ENCODE measurements around the gene HESX1.

The HESX1 gene

DNA sequence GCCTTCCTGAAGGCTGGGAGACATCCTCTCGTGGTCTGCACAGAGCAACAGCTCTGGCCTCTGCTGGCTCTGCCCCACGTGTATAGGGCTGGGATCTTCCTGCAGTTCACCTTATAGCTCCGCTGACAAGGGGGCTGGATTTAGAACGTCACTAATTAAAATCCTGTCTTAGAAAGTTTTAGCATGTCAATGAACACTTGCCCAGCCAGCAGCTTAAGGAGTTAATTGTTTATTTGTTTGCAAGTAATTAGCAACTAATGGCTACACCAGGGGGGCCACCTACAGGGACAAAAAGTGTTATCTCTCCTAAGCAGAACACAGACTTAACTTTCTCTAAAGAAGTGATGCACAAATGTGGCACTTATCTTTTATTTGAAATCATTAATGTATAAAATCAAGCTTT, at the start of gene HESX1:
TSS of gene HESX1 (minus strand) at position 84 of the 403 bp plus-strand sequence. CDS start at position 24, 60 bp downstream.
- no peak for FAIRE-seq

- no peak for FAIRE-seq
These were observed 45.2 kb upstream of the HESX1 start for GRCh38 chr3:57244946-57245345.

DNA sequence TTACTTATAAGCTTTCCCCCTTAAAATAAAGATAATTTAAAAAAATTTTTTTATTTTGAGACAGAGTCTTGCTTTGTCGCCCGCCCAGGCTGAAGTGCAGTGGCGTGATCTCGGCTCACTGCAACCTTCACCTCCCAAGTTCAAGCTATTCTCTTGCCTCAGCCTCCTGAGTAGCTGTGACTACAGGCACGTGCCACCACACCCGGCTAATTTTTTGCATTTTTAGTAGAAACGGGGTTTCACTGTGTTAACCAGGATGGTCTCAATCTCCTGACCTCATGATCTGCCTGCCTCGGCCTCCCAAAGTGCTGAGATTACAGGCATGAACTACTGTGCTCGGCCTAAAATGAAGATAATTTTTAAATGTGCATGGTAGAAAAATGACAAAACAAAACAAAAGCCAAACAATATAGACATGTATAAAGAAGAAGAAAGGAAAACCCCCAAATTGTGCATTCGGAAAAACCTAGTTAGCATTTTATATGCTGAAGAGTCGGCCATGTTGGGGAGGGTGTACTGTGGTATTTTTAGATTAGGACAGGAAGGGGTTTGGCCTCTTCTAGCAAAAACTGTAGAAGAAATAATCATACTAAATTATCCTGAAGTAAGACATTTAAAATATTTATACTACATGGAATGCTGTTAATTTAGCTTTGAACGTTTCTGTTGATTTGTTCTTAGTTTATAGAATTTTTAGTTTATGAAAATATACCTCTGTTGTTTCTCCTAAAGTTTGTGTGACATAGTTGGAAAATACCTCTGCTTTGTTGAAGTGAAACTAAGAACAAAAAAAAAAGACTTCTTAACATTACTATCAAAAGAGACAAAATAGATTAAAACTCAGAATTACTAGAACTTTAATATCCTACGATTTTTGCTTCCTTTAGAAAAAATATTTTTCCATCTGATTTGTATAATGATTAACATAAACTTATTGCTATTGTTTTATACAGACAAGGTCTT, 35.1 kb upstream of the HESX1 start:
- no peak for FAIRE-seq

DNA sequence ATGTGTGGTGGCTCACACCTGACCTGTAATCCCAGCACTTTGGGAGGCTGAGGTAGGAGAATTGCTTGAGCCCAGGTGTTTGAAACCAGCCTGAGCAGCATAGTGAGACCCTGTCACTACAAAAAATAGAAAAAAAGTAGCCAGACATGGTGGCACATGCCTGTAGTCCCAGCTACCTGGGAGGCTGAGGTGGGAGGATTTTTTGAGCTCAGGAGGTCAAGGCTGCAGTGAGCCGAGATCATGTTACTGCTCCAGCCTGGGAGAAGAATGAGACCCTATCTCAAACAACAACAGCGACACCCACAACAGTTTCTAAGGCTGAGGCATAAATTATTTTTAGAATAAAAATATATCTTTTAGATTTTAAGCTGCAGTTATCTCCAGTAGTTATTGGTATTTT, 34.0 kb upstream of the HESX1 start:
- no peak for FAIRE-seq

DNA sequence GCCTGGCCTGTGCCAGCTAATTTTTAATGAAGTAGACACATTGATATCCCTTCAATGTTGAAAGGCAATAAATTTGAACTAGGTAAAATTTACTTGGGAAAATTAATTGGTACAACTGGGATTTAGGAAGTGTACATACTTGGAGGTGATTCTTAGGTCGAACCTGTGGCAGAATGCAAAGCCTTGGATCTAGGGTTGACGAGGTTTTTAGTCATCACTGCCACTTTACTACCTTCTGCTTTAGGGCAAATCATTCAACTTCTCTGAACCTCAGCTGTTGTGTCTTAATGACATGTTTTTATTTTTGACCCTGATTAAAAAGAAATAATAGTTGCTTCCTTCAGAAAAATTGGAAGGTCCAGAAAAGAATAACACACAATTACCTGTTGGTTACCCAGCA, 30.2 kb upstream of the HESX1 start:
- no peak for FAIRE-seq

DNA sequence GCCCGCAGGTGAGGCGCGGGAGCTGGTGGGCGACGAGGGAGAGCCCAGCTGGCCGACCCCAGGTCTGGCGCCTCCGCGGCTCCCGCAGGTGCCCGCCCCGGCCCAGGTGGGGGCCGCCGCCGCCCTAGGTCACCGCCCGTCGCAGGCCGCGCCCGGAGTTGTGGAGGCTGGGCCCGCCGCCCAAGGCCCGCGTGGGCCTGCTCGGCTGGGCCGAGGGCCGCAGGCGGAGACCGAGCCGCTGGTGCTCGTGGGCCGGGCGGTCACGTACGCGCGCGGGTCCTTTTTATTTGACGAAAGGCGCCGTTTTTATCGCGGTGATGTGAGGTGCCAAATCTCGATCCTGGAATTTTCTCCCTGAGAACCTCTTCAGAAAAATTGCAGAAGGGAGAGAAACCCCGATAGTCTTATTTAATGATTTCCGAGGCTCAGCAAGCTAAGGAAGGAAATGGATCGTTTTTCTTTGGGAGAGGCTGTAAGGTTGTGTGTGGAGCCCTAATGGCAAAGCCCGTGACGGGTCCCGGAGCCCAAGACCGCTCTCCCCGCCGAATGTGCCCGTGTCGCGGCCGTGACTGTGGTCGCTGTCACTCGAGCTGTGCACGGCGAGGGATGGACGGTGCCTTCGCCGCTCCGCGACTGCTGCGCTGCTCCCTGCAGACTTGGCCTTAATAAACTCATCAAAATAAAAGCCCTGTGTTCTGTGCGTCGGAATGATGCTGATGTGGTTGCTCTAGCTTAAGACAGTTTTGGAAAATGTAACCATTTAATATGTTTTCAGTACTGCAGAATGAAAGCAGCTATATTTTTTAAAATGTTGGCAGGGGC, 28.4 kb upstream of the HESX1 start:
- no peak for FAIRE-seq

DNA sequence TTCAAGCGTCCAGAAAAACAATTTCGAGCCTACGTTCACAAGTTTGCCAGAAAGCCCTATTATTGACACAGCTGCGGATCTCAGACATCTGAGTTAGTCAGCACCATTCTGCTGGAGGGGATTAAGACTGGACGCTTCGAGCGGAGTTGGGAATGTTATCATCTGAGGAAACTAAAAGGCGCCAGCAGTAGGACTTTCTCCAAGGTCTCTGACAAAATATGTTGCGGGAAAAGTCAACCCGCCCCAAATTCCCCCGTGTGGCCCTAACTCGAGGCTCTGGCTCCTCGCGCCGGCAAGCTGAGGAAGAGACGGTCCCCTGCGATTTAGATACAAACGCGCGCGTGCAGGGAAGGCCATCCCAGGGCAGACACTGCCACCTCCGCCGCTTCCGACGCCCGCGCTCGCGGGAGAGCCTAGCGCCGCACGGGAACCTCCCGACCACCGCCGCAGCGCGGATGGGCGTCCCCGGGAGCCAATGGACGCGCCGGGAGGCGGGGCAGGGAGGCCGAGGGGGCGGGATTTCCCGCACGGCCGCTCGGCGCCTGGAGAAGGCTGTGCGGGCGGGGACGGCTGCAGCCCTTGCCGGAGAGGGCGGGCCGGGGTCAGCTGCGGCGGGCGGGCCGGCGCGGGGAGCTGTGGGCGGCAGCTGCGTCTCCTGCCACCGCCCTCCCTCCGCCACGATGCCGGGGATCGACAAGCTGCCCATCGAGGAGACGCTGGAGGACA, 27.6 kb upstream of the HESX1 start, which contains the start of gene APPL1:
TSS of gene APPL1 (plus strand) at position 526 of the 726 bp plus-strand sequence. CDS start at position 681, 155 bp downstream.
- FAIRE-seq: no peak

DNA sequence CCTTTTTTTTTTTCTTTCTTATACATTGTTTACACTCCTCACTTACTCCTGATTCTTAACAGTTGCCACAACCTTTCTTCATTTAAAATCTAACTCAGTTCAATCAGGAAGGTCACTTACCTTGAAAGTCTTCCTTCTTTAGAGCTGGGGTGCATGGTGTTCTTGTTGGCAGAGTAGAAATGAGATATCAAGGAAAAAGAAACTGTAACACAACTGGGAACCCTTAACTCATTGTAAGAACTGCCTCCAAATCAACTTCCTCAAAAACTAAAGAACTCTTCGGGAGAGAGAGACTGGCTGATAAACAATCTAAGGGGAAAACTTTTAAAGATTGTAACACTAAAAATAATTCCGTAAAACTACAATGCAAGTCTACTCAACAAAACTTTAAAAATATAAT, 26.4 kb upstream of the HESX1 start:
- FAIRE-seq: no peak

DNA sequence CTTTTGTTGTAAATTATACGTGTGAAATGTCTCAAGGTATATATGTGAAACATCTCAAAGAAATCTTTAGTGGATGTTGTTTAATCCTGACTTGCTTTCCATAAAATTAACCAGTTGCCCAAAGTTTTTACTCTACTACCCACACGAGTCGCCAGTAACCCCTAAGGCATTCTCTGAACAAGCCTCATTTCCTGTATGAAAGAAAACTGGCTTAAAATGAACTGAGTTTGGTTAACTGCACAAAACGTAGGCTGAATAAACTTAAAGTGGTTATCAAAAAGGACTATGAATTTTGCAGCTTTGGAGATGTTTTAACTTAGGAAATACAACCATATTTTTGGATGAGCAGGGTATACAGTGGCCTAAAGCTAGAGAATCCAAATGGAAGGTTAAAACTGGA, 25.1 kb upstream of the HESX1 start:
- no peak for FAIRE-seq

- FAIRE-seq: no peak
These were observed 22.1 kb upstream of the HESX1 start for GRCh38 chr3:57221883-57222282.

DNA sequence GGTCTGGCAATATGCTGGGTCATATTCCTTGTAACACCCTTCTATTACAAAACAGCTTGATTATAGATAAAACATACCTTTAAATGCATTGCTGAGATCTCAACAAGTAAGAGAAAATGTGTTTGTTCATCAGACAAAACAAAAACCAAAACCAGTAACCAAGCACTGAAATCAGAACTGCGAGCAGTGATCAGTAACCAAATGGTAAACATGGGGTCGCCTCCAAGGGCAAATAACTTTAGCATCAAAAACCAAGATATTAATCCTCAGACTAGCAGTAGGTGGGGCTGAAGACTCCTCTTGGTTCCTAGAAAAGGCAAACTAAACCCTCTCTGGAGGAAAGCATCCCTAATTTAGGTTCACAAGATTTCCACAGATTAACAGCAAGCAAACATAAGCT, 6.6 kb upstream of the HESX1 start:
- FAIRE-seq: no peak

DNA sequence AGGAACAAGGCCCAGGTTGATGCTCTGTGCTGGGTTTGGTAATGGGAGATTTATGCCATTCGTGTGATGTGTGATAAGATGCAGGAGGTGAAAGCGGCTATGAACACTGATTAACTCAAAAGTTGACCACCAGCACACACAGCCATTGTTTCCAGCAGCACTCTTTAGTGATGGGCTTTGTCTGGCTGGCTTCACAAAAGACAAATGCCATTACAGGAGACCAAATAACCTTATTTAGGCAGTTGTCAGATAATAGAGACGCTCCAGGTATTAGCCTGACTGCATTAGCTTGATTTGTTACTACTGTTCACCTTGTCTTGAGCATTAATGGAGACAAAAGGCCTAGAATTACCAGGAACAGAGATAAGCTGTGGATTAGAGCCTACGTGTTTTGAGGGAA, 5.1 kb downstream of the HESX1 start:
- no peak for FAIRE-seq

DNA sequence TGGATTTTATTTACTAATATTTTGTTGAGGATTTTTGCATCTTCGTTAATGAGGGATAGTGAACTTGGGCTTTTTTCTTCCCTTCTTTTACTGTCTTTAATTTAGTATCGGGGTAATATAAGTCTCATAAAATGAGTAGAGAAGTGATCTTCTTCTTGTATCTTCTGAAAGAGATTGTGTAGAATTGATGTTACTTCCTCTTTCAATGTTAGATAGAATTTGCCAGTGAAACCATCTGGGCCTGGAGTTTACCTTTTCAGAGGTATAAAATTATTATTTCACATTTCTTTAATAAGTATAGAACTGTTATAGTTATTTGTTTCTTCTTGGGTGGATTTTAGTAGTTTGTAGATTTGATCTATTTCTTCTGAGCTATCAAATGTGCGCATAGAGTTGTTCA, 7.8 kb downstream of the HESX1 start:
- FAIRE-seq: no peak

- FAIRE-seq: no peak
These were observed 15.3 kb downstream of the HESX1 start for GRCh38 chr3:57184526-57184925.

DNA sequence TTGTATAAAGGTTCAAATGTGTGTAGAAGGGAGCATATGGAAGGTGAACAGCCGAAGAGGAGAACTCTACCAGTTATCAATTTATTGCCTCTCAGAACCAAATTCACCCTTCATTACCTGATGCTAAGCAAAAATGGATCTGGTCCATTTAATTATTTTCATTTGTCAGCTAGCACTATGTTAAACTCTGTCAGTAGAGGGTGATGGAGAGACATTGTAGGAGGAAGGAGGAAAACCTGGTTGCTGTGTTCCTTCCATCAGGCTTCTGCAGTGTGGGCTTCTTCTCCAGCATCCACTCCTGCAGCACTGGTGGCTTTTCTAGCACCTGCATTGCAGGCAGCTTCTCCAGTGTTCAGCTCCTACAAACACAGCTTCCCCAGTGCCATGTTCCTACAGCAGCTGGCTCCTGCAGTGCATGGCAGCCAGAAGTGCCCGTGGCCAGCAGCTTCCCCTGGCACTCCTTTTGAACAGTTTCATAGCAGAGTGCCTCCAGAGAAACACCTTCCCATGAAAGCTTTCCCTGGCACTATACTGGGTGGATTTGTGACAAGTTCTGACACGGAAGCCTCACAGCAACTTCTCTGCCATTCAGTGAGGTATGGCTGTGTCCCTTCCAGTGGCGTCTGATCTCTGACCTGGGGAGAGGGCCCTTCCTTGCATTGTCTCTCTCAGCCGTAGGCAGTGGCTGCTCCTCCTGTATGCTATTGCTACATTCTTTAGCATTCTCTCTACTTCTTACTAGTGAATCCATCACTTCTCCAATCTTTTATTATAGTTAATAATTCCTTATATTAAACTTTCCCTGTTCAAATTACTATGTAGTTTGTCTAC, 20.0 kb downstream of the HESX1 start:
- no peak for FAIRE-seq

GRCh38 chr3:57176045-57176444, 23.7 kb downstream of the HESX1 start:
- FAIRE-seq: no peak

- no peak for FAIRE-seq
These were observed 26.1 kb downstream of the HESX1 start for GRCh38 chr3:57173687-57174086.

DNA sequence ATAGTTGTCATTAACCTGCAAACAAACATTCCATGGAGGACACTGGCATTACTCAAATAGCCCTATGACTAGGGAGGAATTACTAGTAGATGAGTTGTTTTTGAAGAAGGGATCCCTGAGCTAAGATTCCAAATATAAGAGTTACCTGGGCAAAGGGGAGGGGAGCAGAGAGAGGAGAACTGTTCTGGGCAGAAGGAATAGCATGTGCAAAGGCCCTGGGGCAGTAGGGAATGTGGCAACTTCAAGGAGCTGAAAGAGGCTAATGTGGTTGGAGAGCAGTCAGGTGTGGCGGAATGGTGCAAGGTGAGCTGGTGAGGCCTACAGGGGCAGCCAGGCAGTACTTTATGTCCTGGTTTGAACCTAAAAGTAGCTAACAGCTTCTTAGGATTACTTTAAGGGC, 28.8 kb downstream of the HESX1 start:
- no peak for FAIRE-seq

- no peak for FAIRE-seq
These were observed 29.7 kb downstream of the HESX1 start for GRCh38 chr3:57169872-57170623.

DNA sequence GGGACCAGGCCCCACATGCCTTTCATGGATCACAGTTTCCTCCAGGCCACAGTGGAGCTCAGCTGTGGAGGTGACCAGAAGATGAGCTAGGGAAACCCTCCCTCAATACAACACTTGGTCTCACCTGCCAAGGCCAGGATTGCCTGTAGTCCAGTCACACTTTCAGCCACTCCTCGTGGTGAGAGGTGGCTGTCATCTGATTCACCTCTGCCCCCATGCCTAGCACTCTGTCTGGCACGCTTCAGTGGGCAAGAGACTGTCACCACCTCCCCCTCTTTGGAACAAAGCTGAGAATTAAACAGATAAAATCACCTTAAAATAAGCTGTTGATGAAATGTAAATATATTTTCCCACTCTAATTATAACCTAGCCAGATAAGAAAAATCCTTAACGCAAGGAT, 30.7 kb downstream of the HESX1 start:
- FAIRE-seq: no peak

DNA sequence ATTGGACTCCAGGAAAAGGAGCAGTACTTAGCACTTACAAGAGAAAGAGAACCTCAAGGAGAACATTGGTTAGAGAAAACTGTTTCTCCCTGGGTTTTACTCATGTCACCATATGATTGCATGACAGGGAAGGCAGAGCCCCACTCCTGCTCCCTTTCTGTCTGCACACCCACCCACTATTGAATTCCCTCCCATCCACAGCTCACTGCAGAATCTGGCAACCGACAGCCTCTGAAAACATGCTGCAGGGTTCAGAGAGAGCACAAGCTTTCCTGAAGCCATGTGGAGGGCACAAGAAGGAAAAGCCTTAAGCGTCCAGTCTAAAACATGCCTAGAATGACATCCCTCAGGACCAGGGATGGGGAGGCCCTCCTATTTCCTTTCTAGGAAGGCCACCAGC, 31.6 kb downstream of the HESX1 start:
- FAIRE-seq: no peak

Data from colon (tissue), 2 donors.